Mesendoderm (in vitro differentiated cells): Measurements from ENCODE around the gene OR1J1.

Experiments used
- DNase-seq: peaks from one replicate; pipeline ENCODE4 v3.0.0; 2013
- H2AK5ac ChIP-seq: 2 replicates; pipeline ENCODE4 v1.6.1; 2013; ENCODE audit warnings: low read length, inconsistent platforms
- H2BK120ac ChIP-seq: 2 replicates; pipeline ENCODE4 v1.6.1; 2013; ENCODE audit warnings: low read depth, mild to moderate bottlenecking, low read length, moderate library complexity, mixed read lengths
- H2BK15ac ChIP-seq: replicated peaks from 2 replicates; pipeline ENCODE4 v1.6.1; 2013; ENCODE audit warnings: low read depth, mild to moderate bottlenecking, moderate library complexity
- H2BK5ac ChIP-seq: 2 replicates; pipeline ENCODE4 v1.6.1; 2013; ENCODE audit warnings: low read length, inconsistent platforms
- H3K18ac ChIP-seq: 2 replicates; pipeline ENCODE4 v1.6.1; 2013; ENCODE audit warnings: mild to moderate bottlenecking, low read length, mixed read lengths
- H3K23ac ChIP-seq: one replicate; pipeline ENCODE4 v1.6.1; 2013; ENCODE audit warnings: low read length
- H3K27ac ChIP-seq: 2 replicates; pipeline ENCODE4 v1.5.1; 2013; ENCODE audit warnings: low read depth, mild to moderate bottlenecking, inconsistent platforms, low read length, moderate library complexity
- H3K27me3 ChIP-seq: 2 replicates; pipeline ENCODE4 v1.6.1; 2013; ENCODE audit warnings: low read length, control low read depth, mild to moderate bottlenecking, inconsistent platforms; ENCODE audit not compliant: insufficient read depth, poor library complexity
- H3K36me3 ChIP-seq: 2 replicates; pipeline ENCODE4 v1.6.1; 2013; ENCODE audit warnings: low read length, inconsistent platforms; ENCODE audit not compliant: control insufficient read depth, insufficient read depth
- H3K4ac ChIP-seq: one replicate; pipeline ENCODE4 v1.6.1; 2013; ENCODE audit warnings: low read depth, mild to moderate bottlenecking, low read length, moderate library complexity
- H3K4me1 ChIP-seq: 2 replicates; pipeline ENCODE4 v1.6.1; 2013; ENCODE audit warnings: low read depth, low read length, inconsistent platforms; ENCODE audit not compliant: control insufficient read depth
- H3K4me2 ChIP-seq: 2 replicates; pipeline ENCODE4 v1.6.1; 2013; ENCODE audit warnings: low read length
- H3K4me3 ChIP-seq: 2 replicates; pipeline ENCODE4 v1.5.1; 2013; ENCODE audit warnings: mild to moderate bottlenecking, low read length
- H3K56ac ChIP-seq: one replicate; pipeline ENCODE4 v1.6.1; 2013; ENCODE audit warnings: low read length
- H3K79me1 ChIP-seq: 2 replicates; pipeline ENCODE4 v1.6.1; 2013; ENCODE audit warnings: low read length, inconsistent platforms
- H3K79me2 ChIP-seq: 2 replicates; pipeline ENCODE4 v1.6.1; 2013; ENCODE audit warnings: mild to moderate bottlenecking, low read length; ENCODE audit not compliant: control insufficient read depth, insufficient read depth
- H3K9ac ChIP-seq: 2 replicates; pipeline ENCODE4 v1.6.1; 2013; ENCODE audit warnings: low read length, inconsistent platforms
- H4K5ac ChIP-seq: one replicate; pipeline ENCODE4 v1.6.1; 2013; ENCODE audit warnings: low read length
- H4K8ac ChIP-seq: one replicate; pipeline ENCODE4 v1.6.1; 2013; ENCODE audit warnings: low read depth, mild to moderate bottlenecking, control low read depth, low read length, moderate library complexity
- WGBS: extraction: QIAGEN DNeasy Blood & Tissue Kit; methylation state at CpG from one replicate; pipeline ENCODE4 v1.1.7; 2013; ENCODE audit warnings: low lambda C conversion rate, missing lambda C conversion rate; ENCODE audit not compliant: insufficient coverage; ENCODE audit errors: extremely low coverage; 5-methylcytosine and 5-hydroxymethylcytosine counted together

The OR1J1 gene

GRCh38 chr9:122457787-122458186, 19.9 kb downstream of the OR1J1 start:
- H3K4me2 ChIP-seq: no peak overlapping the region
- no peak overlapping the region for H2BK15ac ChIP-seq
- H3K23ac ChIP-seq: no peak overlapping the region
- H3K4ac ChIP-seq: no peak overlapping the region
- H2AK5ac ChIP-seq: no peak overlapping the region
- no peaks in the 10 kb centered on the region for H3K4me1 ChIP-seq
- no peak overlapping the region for H3K27ac ChIP-seq
- no peaks in the 10 kb centered on the region for H3K79me2 ChIP-seq
- H3K79me1 ChIP-seq: no peaks in the 10 kb centered on the region
- no CpG with 5 or more reads among the region's 1 CpG for WGBS
- H4K8ac ChIP-seq: no peak overlapping the region
- DNase-seq: no peak
- no peak overlapping the region for H3K4me3 ChIP-seq
- no peak overlapping the region for H2BK120ac ChIP-seq
- no peaks in the 10 kb centered on the region for H3K36me3 ChIP-seq
- no peak overlapping the region for H3K56ac ChIP-seq
- no peak overlapping the region for H2BK5ac ChIP-seq
- H3K9ac ChIP-seq: no peak overlapping the region
- H3K27me3 ChIP-seq: no peaks in the 10 kb centered on the region
- H4K5ac ChIP-seq: no peak overlapping the region
- H3K18ac ChIP-seq: no peak overlapping the region

- Histone ChIP-seq H4K5ac (no peak overlapping the region), H3K18ac (no peak overlapping the region), H2BK15ac (no peak overlapping the region), H3K9ac (no peak overlapping the region), H3K4me2 (no peak overlapping the region), H3K27ac (no peak overlapping the region), H4K8ac (no peak overlapping the region), H3K23ac (no peak overlapping the region), H3K4me1 (no peaks in the 10 kb centered on the region), H2BK120ac (no peak overlapping the region), H3K4me3 (no peak overlapping the region), H2BK5ac (no peak overlapping the region), H3K79me1 (no peaks in the 10 kb centered on the region), H3K4ac (no peak overlapping the region), H3K79me2 (no peaks in the 10 kb centered on the region), H3K36me3 (no peaks in the 10 kb centered on the region), H3K27me3 (no peaks in the 10 kb centered on the region), H3K56ac (no peak overlapping the region), H2AK5ac (no peak overlapping the region)
- no CpG with 5 or more reads among the region's 3 CpGs for WGBS
- DNase-seq: no peak
These were observed 21.6 kb downstream of the OR1J1 start for GRCh38 chr9:122456123-122456522.

- no peak overlapping the region for H3K27ac ChIP-seq
- no peak overlapping the region for H3K4me3 ChIP-seq
- no peak overlapping the region for H4K5ac ChIP-seq
- H3K23ac ChIP-seq: no peak overlapping the region
- H3K4ac ChIP-seq: no peak overlapping the region
- H3K18ac ChIP-seq: no peak overlapping the region
- no peak overlapping the region for H4K8ac ChIP-seq
- H3K56ac ChIP-seq: no peak overlapping the region
- no peak overlapping the region for H2BK5ac ChIP-seq
- no peak overlapping the region for H2AK5ac ChIP-seq
- WGBS: no CpG with 5 or more reads among the region's 2 CpGs
- H3K4me1 ChIP-seq: no peaks in the 10 kb centered on the region
- no peaks in the 10 kb centered on the region for H3K27me3 ChIP-seq
- DNase-seq: no peak
- no peaks in the 10 kb centered on the region for H3K79me2 ChIP-seq
- no peaks in the 10 kb centered on the region for H3K79me1 ChIP-seq
- H3K9ac ChIP-seq: no peak overlapping the region
- no peak overlapping the region for H3K4me2 ChIP-seq
- no peaks in the 10 kb centered on the region for H3K36me3 ChIP-seq
- no peak overlapping the region for H2BK120ac ChIP-seq
- no peak overlapping the region for H2BK15ac ChIP-seq
These were observed 24.0 kb downstream of the OR1J1 start for GRCh38 chr9:122453677-122454135.

- no peaks in the 10 kb centered on the region for H3K79me2 ChIP-seq
- H4K8ac ChIP-seq: no peak overlapping the region
- H3K56ac ChIP-seq: no peak overlapping the region
- no peak overlapping the region for H3K27ac ChIP-seq
- DNase-seq: no peak
- WGBS: no CpG with 5 or more reads among the region's 3 CpGs
- H4K5ac ChIP-seq: no peak overlapping the region
- no peak overlapping the region for H2BK120ac ChIP-seq
- H3K27me3 ChIP-seq: no peaks in the 10 kb centered on the region
- H3K4me3 ChIP-seq: no peak overlapping the region
- H2AK5ac ChIP-seq: no peak overlapping the region
- no peak overlapping the region for H2BK5ac ChIP-seq
- no peak overlapping the region for H2BK15ac ChIP-seq
- no peaks in the 10 kb centered on the region for H3K4me1 ChIP-seq
- no peak overlapping the region for H3K4me2 ChIP-seq
- H3K4ac ChIP-seq: no peak overlapping the region
- no peaks in the 10 kb centered on the region for H3K79me1 ChIP-seq
- no peak overlapping the region for H3K9ac ChIP-seq
- no peaks in the 10 kb centered on the region for H3K36me3 ChIP-seq
- H3K18ac ChIP-seq: no peak overlapping the region
- H3K23ac ChIP-seq: no peak overlapping the region
These were observed 30.8 kb downstream of the OR1J1 start for GRCh38 chr9:122446819-122447484.

GRCh38 chr9:122445155-122445749, 32.5 kb downstream of the OR1J1 start:
- no peak overlapping the region for H2BK5ac ChIP-seq
- no peaks in the 10 kb centered on the region for H3K79me2 ChIP-seq
- no peak overlapping the region for H2AK5ac ChIP-seq
- no peak overlapping the region for H3K4ac ChIP-seq
- no peak for DNase-seq
- no peaks in the 10 kb centered on the region for H3K36me3 ChIP-seq
- no peak overlapping the region for H2BK120ac ChIP-seq
- no peak overlapping the region for H3K23ac ChIP-seq
- no peak overlapping the region for H3K56ac ChIP-seq
- H3K27ac ChIP-seq: no peak overlapping the region
- no peak overlapping the region for H4K5ac ChIP-seq
- no peak overlapping the region for H4K8ac ChIP-seq
- no peak overlapping the region for H3K18ac ChIP-seq
- H3K4me1 ChIP-seq: no peaks in the 10 kb centered on the region
- H3K79me1 ChIP-seq: no peaks in the 10 kb centered on the region
- H3K4me2 ChIP-seq: no peak overlapping the region
- WGBS: no CpG with 5 or more reads among the region's 2 CpGs
- H3K4me3 ChIP-seq: no peak overlapping the region
- no peak overlapping the region for H2BK15ac ChIP-seq
- H3K27me3 ChIP-seq: no peaks in the 10 kb centered on the region
- no peak overlapping the region for H3K9ac ChIP-seq
